WERI-Rb-1 (cell line): ENCODE results near the gene LEF1.

Source experiments
- DNase-seq: peaks from one replicate; pipeline ENCODE4 v3.0.0-alpha.2; 2020
- H3K27ac ChIP-seq: fragments of 250-450 bp; sonication (Bioruptor Pico); 2 replicates; pipeline ENCODE4 v1.5.1; 2020; ENCODE audit warnings: mild to moderate bottlenecking, moderate library complexity
- H3K27me3 ChIP-seq: fragments of 250-450 bp; sonication (Bioruptor Pico); 2 replicates; pipeline ENCODE4 v1.5.1; 2021; ENCODE audit warnings: mild to moderate bottlenecking, low read depth, moderate library complexity; ENCODE audit not compliant: insufficient read depth, severe bottlenecking
- H3K36me3 ChIP-seq: fragments of 250-450 bp; sonication (Bioruptor Pico); 2 replicates; pipeline ENCODE4 v1.5.1; 2020; ENCODE audit warnings: mild to moderate bottlenecking, moderate library complexity
- H3K4me3 ChIP-seq: 2 replicates; pipeline ENCODE4 v1.5.1; 2011; ENCODE audit warnings: low read depth, mild to moderate bottlenecking, control low read depth, low read length
- H3K9me3 ChIP-seq: fragments of 250-450 bp; sonication (Bioruptor Pico); 2 replicates; pipeline ENCODE4 v1.5.1; 2021; ENCODE audit warnings: mild to moderate bottlenecking, moderate library complexity; ENCODE audit not compliant: severe bottlenecking
- TF ChIP-seq, protein P1 (sequence below): IDR thresholded peaks from 2 replicates; pipeline ENCODE4 v1.5.1; 2011; ENCODE audit warnings: low read depth, mild to moderate bottlenecking, control low read depth, inconsistent platforms, low read length

LEF1 gene

DNA sequence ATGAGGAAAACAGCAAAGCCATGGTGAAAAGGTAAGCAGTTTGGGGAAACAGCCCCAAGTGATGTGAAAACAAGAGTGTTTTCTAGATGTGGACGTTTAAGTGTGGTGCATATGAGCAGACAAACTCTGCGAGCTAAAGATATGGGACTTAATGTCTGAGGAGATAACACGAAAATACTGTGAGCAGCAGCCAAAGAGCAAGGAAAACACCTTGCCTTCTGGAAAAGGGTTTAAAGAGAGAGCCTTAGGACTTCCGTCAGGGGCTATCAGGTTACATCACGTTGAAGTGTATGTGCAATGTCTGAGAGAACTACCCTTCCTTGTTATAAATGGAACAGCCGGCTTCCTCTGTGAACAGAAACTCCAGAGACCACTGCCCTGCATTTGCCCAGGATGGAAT, 54.2 kb downstream of the LEF1 start:
- TF ChIP-seq, protein P1, sequence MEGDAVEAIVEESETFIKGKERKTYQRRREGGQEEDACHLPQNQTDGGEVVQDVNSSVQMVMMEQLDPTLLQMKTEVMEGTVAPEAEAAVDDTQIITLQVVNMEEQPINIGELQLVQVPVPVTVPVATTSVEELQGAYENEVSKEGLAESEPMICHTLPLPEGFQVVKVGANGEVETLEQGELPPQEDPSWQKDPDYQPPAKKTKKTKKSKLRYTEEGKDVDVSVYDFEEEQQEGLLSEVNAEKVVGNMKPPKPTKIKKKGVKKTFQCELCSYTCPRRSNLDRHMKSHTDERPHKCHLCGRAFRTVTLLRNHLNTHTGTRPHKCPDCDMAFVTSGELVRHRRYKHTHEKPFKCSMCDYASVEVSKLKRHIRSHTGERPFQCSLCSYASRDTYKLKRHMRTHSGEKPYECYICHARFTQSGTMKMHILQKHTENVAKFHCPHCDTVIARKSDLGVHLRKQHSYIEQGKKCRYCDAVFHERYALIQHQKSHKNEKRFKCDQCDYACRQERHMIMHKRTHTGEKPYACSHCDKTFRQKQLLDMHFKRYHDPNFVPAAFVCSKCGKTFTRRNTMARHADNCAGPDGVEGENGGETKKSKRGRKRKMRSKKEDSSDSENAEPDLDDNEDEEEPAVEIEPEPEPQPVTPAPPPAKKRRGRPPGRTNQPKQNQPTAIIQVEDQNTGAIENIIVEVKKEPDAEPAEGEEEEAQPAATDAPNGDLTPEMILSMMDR, result no peak
- no peak overlapping the region for H3K4me3 ChIP-seq
- DNase-seq, result no peak
- H3K36me3 ChIP-seq, result no peaks in the 10 kb centered on the region
- no peak overlapping the region for H3K27ac ChIP-seq
- no peaks in the 10 kb centered on the region for H3K9me3 ChIP-seq
- no peaks in the 10 kb centered on the region for H3K27me3 ChIP-seq

DNA sequence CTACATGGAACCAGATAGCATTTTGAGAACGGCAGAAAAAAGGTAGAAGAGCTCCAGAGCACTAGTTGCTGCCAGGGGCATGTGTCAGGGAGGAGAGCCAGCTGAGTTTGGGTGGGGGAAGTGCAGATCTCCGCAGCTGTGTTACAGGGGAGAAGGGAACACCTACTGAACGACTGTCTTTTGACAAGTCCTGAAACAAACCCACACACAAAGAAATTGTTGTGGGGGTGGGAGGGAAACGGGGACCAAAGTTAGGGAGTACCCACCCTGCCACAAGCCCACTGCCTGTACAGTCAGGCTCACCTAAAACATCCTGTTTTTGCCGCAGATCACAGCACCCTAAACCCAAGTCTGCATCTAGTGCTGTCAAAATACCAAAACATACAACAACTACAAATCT, 55.5 kb downstream of the LEF1 start:
- TF ChIP-seq, protein P1, result no peak
- Histone ChIP-seq H3K4me3 (no peak overlapping the region), H3K36me3 (no peaks in the 10 kb centered on the region)

DNA sequence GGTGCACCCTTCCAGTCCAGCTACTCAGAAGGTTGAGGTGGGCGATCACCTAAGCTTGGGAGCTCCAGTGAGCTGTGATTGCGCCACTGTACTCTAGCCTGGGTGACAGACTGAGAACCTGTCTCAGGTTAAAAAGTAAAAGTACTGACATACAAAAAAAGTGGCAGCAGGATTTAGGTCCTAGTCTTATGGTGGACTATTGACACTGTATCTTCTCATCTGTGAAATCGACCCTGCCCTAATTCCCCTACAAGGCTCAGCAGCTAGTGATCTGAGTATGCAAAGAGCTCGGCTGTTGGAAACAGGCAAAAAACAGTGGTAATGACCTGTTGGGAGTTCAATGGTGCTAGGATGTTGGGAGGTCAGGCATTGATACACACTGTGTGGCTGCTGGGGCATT, 57.0 kb downstream of the LEF1 start:
- Histone ChIP-seq H3K4me3 (no peak overlapping the region), H3K36me3 (no peaks in the 10 kb centered on the region), H3K27ac (no peak overlapping the region), H3K9me3 (no peaks in the 10 kb centered on the region), H3K27me3 (peaks cover 4% of the 10 kb centered on the region)
- DNase-seq, result no peak
- TF ChIP-seq, protein P1, result no peak

More for the DNA sequence above, 55.5 kb downstream of the LEF1 start:
- no peak for DNase-seq
- Histone ChIP-seq H3K27me3 (peaks cover under 1% of the 10 kb centered on the region), H3K9me3 (no peaks in the 10 kb centered on the region), H3K27ac (no peak overlapping the region)

DNA sequence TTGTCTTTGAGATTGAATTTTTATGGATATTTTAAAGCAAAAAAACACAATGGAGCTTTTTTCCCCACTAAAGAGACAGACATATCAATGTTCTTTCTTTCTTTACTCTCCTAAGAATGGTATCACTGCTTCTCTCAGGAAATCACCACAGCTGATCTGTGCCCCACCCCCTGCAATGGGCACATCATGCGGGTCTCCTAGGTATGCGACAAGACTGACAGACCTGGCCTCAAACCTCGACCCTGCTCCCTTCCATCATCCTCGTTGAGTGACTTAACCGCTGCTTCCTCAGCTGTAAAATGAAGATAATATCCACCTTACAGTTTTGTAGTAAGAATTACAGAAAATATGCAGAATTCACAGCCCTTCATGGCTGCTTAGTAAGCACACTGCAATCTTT, 58.3 kb downstream of the LEF1 start:
- Histone ChIP-seq H3K36me3 (no peaks in the 10 kb centered on the region), H3K27ac (no peak overlapping the region), H3K9me3 (no peaks in the 10 kb centered on the region), H3K27me3 (peaks cover 4% of the 10 kb centered on the region), H3K4me3 (no peak overlapping the region)
- TF ChIP-seq, protein P1, result no peak
- no peak for DNase-seq

DNA sequence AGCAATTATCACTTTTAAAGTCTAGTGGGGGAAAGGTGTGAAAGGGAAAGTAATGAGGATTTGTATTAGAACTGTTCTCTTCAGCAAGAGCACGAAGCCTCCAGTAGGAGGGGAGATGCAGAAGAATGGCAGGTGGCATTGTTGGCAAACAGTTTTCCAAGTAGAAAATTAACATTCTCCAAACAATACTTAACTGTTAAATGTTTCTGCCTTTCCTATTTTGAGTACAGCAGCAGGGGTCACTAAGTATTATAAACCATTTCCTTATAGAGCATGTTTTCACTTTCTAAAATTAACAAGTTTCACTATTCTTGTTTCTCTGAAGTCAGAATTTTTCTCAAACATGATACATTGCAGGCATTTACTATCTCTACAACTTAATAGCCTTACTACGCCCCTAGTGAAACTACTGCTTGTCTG, 58.7 kb downstream of the LEF1 start:
- no peak overlapping the region for H3K27ac ChIP-seq
- no peaks in the 10 kb centered on the region for H3K36me3 ChIP-seq
- H3K4me3 ChIP-seq, result no peak overlapping the region
- DNase-seq, result no peak
- no peaks in the 10 kb centered on the region for H3K9me3 ChIP-seq
- TF ChIP-seq, protein P1, result no peak
- peaks cover 4% of the 10 kb centered on the region for H3K27me3 ChIP-seq

DNA sequence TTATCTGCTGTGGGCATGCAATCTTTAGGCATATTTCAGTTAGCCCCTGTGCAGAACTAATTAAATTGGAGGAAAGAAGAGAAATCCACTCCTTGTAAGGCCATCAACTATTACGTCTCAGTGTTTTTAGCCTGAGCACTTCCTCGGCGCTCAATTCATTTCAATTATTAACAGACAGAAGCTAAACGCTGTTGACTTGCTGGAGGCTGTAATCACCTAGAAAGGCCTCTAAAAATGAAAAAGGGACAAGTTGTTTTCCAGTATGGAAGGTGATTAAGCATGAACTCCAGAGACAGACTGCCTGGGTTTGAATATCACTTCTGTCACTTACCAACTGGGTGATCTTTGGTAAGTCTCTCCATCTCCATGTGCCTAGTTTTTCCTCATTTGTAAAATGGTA, 59.6 kb downstream of the LEF1 start:
- H3K27me3 ChIP-seq, result peaks cover 4% of the 10 kb centered on the region
- H3K36me3 ChIP-seq, result no peaks in the 10 kb centered on the region
- no peak overlapping the region for H3K27ac ChIP-seq
- H3K9me3 ChIP-seq, result no peaks in the 10 kb centered on the region
- TF ChIP-seq, protein P1, result no peak
- no peak for DNase-seq
- no peak overlapping the region for H3K4me3 ChIP-seq
